Ascending aorta (tissue), 2 donors: ENCODE results near the gene CGREF1. TPM values are rescaled to one million over a fixed set of nuclear protein-coding genes. Genes with fewer than 3 reads are reported as not detected.

Experiments
- DNase-seq, 2 donors: peaks; one replicate each; pipeline ENCODE4 v3.0.0-alpha.2; 2019; ENCODE audit warnings: low spot score in 2 of 2
- H3K27ac ChIP-seq, 2 donors: fragments of 200-600 bp; sonication (generic); one replicate each; pipeline ENCODE4 v1.5.1; 2016 to 2017; ENCODE audit warnings: mild to moderate bottlenecking in 1 of 2
- H3K27me3 ChIP-seq: fragments of 200-600 bp; sonication (generic); one replicate; pipeline ENCODE4 v1.5.1; 2017
- H3K36me3 ChIP-seq, 2 donors: fragments of 200-600 bp; sonication (generic); one replicate each; pipeline ENCODE4 v1.5.1; 2016
- H3K4me1 ChIP-seq, 2 donors: fragments of 200-600 bp; sonication (generic); one replicate each; pipeline ENCODE4 v1.5.1; 2016 to 2017; ENCODE audit warnings: mild to moderate bottlenecking in 1 of 2
- H3K4me3 ChIP-seq, 2 donors: fragments of 200-600 bp; sonication (generic); one replicate each; pipeline ENCODE4 v1.5.1; 2016 to 2017; ENCODE audit warnings: mild to moderate bottlenecking in 1 of 2
- H3K9me3 ChIP-seq, 2 donors: fragments of 200-600 bp; sonication (generic); one replicate each; pipeline ENCODE4 v1.5.1; 2016
- intact Hi-C: fragments of 100-400 bp; cut with DNase I; formaldehyde crosslinking; loops from one replicate; pipeline ENCODE4 v1.15.1; 2023
- total RNA-seq: library from RNA; depleted of rRNA; stranded (reverse); fragments of >200 nt; gene quantifications from one replicate; pipeline ENCODE4 v1.1.0, GENCODE V29; 2016
- TF ChIP-seq, protein P1 (sequence below), 3 experiments: fragments of 200-600 bp in 2 of 3; fragments of 450-650 bp in 1 of 3; sonication (generic) in 2 of 3; IDR thresholded peaks; one replicate each; pipeline ENCODE4 v1.5.1; 2016 to 2019; ENCODE audit warnings: antibody characterized with exemption in 3 of 3, mild to moderate bottlenecking in 1 of 3, moderate library complexity in 1 of 3

The CGREF1 gene
- total RNA-seq, 1 donor from 2014 or later = 3.5 TPM

- no peaks in the 10 kb centered on the region for H3K27me3 ChIP-seq
- H3K9me3 ChIP-seq = no peaks in the 10 kb centered on the region
- H3K4me1 ChIP-seq = no peaks in the 10 kb centered on the region
- TF ChIP-seq, protein P1, sequence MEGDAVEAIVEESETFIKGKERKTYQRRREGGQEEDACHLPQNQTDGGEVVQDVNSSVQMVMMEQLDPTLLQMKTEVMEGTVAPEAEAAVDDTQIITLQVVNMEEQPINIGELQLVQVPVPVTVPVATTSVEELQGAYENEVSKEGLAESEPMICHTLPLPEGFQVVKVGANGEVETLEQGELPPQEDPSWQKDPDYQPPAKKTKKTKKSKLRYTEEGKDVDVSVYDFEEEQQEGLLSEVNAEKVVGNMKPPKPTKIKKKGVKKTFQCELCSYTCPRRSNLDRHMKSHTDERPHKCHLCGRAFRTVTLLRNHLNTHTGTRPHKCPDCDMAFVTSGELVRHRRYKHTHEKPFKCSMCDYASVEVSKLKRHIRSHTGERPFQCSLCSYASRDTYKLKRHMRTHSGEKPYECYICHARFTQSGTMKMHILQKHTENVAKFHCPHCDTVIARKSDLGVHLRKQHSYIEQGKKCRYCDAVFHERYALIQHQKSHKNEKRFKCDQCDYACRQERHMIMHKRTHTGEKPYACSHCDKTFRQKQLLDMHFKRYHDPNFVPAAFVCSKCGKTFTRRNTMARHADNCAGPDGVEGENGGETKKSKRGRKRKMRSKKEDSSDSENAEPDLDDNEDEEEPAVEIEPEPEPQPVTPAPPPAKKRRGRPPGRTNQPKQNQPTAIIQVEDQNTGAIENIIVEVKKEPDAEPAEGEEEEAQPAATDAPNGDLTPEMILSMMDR (IDR thresholded peaks at IDR 0.05) = no peak
- intact Hi-C loops = no loop called here
- H3K4me3 ChIP-seq = no peak overlapping the region
- DNase-seq = no peak
- no peak overlapping the region for H3K27ac ChIP-seq
- H3K36me3 ChIP-seq = peaks cover 0 to 4% of the 10 kb centered on the region in 2 donors
Measured at GRCh38 chr2:27102329-27102728, 16.6 kb downstream of the CGREF1 start.

- Histone ChIP-seq H3K27ac (no peak overlapping the region), H3K36me3 (peaks cover 0 to 4% of the 10 kb centered on the region in 2 donors), H3K9me3 (no peaks in the 10 kb centered on the region), H3K4me1 (peaks cover 4 to 10% of the 10 kb centered on the region in 2 donors), H3K27me3 (no peaks in the 10 kb centered on the region), H3K4me3 (no peak overlapping the region)
- TF ChIP-seq, protein P1 (IDR thresholded peaks at IDR 0.05) = no peak
- intact Hi-C loops = no loop called here
- DNase-seq = no peak
Measured at GRCh38 chr2:27100036-27100435, 18.9 kb downstream of the CGREF1 start.

DNA sequence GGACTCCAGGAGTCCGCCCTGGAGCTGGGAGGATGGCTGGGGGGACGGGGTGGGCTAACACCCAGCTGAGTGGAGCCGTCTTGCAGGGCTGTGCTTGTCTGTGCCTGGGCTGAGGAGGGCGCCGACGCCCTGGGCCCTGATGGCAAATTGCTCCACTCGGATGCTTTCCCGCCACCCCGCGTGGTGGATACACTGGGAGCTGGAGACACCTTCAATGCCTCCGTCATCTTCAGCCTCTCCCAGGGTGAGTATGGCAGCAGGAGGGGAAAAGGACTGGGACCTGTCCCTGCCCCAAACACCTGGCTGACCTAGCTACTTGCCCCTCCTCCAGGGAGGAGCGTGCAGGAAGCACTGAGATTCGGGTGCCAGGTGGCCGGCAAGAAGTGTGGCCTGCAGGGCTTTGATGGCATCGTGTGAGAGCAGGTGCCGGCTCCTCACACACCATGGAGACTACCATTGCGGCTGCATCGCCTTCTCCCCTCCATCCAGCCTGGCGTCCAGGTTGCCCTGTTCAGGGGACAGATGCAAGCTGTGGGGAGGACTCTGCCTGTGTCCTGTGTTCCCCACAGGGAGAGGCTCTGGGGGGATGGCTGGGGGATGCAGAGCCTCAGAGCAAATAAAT is 19.5 kb downstream of the CGREF1 start:
- Histone ChIP-seq H3K4me3 (no peak overlapping the region), H3K4me1 (peaks cover 4 to 10% of the 10 kb centered on the region in 2 donors), H3K9me3 (no peaks in the 10 kb centered on the region), H3K36me3 (peaks cover 0 to 4% of the 10 kb centered on the region in 2 donors), H3K27ac (no peak overlapping the region), H3K27me3 (no peaks in the 10 kb centered on the region)
- DNase-seq = no peak
- intact Hi-C loops = loop anchor here (1.0 to 2.0 kb wide), 2 partner anchors 91 to 181 kb away; no protein-coding TSS in a partner anchor
- TF ChIP-seq, protein P1 (IDR thresholded peaks at IDR 0.05) = no peak

- intact Hi-C loops = no loop called here
- peaks cover 0 to 4% of the 10 kb centered on the region in 2 donors for H3K36me3 ChIP-seq
- no peaks in the 10 kb centered on the region for H3K27me3 ChIP-seq
- H3K27ac ChIP-seq = no peak overlapping the region
- H3K4me1 ChIP-seq = peaks cover 4 to 10% of the 10 kb centered on the region in 2 donors
- no peak overlapping the region for H3K4me3 ChIP-seq
- TF ChIP-seq, protein P1 (IDR thresholded peaks at IDR 0.05) = no peak
- H3K9me3 ChIP-seq = no peaks in the 10 kb centered on the region
- no peak for DNase-seq
Measured at GRCh38 chr2:27097341-27097740, 21.6 kb downstream of the CGREF1 start.

GRCh38 chr2:27096748-27097297 is 22.1 kb downstream of the CGREF1 start:
- intact Hi-C loops = no loop called here
- no peak overlapping the region for H3K27ac ChIP-seq
- TF ChIP-seq, protein P1 (IDR thresholded peaks at IDR 0.05) = no peak

More at GRCh38 chr2:27096748-27097297, 22.1 kb downstream of the CGREF1 start:
- H3K4me3 ChIP-seq = no peak overlapping the region
- H3K4me1 ChIP-seq = peaks cover 4 to 10% of the 10 kb centered on the region in 2 donors
- peaks cover 0 to 4% of the 10 kb centered on the region in 2 donors for H3K36me3 ChIP-seq
- no peaks in the 10 kb centered on the region for H3K9me3 ChIP-seq
- DNase-seq = no peak
- H3K27me3 ChIP-seq = no peaks in the 10 kb centered on the region
